Ishikawa (cell line): Measurements from ENCODE around the gene HRH1.

Experiments
- CEBPB ChIP-seq: IDR thresholded peaks from 2 replicates; pipeline ENCODE4 v1.6.1; 2012
- CREB1 ChIP-seq: IDR thresholded peaks from 2 replicates; pipeline ENCODE4 v1.6.1; 2012; ENCODE audit warnings: low read depth
- EP300 ChIP-seq: IDR thresholded peaks from 2 replicates; pipeline ENCODE4 v1.6.1; 2012; ENCODE audit warnings: borderline replicate concordance
- FOXM1 ChIP-seq: IDR thresholded peaks from 2 replicates; pipeline ENCODE4 v1.6.1; 2012; ENCODE audit warnings: low read depth, borderline replicate concordance
- RAD21 ChIP-seq: IDR thresholded peaks from 2 replicates; pipeline ENCODE4 v1.6.1; 2012; ENCODE audit warnings: low read depth
- TAF1 ChIP-seq: IDR thresholded peaks from 2 replicates; pipeline ENCODE4 v1.6.1; 2012; ENCODE audit warnings: low read depth, mild to moderate bottlenecking
- TCF12 ChIP-seq: IDR thresholded peaks from 2 replicates; pipeline ENCODE4 v1.6.1; 2012; ENCODE audit warnings: low read depth
- YY1 ChIP-seq: IDR thresholded peaks from 2 replicates; pipeline ENCODE4 v1.6.1; 2012; ENCODE audit warnings: low read depth
- TF ChIP-seq, protein P1 (sequence below): IDR thresholded peaks from 2 replicates; pipeline ENCODE4 v1.6.1; 2012
- TF ChIP-seq, protein P2 (sequence below): IDR thresholded peaks from 2 replicates; pipeline ENCODE4 v1.6.1; 2012; ENCODE audit warnings: low read depth, mild to moderate bottlenecking
- TF ChIP-seq, protein P3 (sequence below): IDR thresholded peaks from 2 replicates; pipeline ENCODE4 v1.6.1; 2012

DNA sequence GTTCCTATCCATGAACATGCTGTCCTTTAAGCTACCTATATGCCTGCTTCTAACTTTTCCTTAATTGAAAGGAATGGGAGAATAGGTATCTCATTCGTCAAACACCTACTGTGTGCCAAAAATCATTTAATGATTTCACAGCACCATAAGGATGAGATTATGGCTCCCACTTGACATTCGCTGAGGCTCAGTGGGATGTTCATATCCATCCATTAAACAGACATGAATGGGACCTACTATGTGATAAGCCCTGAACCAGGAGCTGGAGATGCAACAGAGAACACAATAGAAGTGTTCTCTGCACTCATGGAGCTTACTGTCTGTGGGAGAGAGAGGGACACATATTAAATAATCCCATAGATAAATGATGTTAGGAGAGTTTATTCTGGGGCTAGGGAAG, 49.7 kb downstream of the HRH1 start:
- TF ChIP-seq FOXM1 (no peak), TAF1 (no peak), YY1 (no peak), RAD21 (no peak), EP300 (no peak), TCF12 (no peak), CEBPB (no peak), CREB1 (no peak)
- TF ChIP-seq, protein P1, sequence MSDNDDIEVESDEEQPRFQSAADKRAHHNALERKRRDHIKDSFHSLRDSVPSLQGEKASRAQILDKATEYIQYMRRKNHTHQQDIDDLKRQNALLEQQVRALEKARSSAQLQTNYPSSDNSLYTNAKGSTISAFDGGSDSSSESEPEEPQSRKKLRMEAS: no peak
- TF ChIP-seq, protein P2, sequence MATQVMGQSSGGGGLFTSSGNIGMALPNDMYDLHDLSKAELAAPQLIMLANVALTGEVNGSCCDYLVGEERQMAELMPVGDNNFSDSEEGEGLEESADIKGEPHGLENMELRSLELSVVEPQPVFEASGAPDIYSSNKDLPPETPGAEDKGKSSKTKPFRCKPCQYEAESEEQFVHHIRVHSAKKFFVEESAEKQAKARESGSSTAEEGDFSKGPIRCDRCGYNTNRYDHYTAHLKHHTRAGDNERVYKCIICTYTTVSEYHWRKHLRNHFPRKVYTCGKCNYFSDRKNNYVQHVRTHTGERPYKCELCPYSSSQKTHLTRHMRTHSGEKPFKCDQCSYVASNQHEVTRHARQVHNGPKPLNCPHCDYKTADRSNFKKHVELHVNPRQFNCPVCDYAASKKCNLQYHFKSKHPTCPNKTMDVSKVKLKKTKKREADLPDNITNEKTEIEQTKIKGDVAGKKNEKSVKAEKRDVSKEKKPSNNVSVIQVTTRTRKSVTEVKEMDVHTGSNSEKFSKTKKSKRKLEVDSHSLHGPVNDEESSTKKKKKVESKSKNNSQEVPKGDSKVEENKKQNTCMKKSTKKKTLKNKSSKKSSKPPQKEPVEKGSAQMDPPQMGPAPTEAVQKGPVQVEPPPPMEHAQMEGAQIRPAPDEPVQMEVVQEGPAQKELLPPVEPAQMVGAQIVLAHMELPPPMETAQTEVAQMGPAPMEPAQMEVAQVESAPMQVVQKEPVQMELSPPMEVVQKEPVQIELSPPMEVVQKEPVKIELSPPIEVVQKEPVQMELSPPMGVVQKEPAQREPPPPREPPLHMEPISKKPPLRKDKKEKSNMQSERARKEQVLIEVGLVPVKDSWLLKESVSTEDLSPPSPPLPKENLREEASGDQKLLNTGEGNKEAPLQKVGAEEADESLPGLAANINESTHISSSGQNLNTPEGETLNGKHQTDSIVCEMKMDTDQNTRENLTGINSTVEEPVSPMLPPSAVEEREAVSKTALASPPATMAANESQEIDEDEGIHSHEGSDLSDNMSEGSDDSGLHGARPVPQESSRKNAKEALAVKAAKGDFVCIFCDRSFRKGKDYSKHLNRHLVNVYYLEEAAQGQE: no peak
- TF ChIP-seq, protein P3, sequence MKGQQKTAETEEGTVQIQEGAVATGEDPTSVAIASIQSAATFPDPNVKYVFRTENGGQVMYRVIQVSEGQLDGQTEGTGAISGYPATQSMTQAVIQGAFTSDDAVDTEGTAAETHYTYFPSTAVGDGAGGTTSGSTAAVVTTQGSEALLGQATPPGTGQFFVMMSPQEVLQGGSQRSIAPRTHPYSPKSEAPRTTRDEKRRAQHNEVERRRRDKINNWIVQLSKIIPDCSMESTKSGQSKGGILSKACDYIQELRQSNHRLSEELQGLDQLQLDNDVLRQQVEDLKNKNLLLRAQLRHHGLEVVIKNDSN: no peak
